ENCODE data around the gene HNF4A. TPM values are rescaled to one million over a fixed set of nuclear protein-coding genes. Genes with fewer than 3 reads are reported as not detected.

Gene HNF4A
- polyA plus RNA-seq, 3 donors from 2014 or later, result not detected

Other genes starting within 250 kb of the HNF4A start
- gene JPH2, start 168.5 kb upstream of the HNF4A start, polyA plus RNA-seq, result not detected
- gene OSER1, start 144.9 kb upstream of the HNF4A start, polyA plus RNA-seq, result 10 to 100 TPM; 37.9 to 61.4 (median 55.1) TPM
- not detected for gene GDAP1L1, start 108.4 kb upstream of the HNF4A start, polyA plus RNA-seq
- under 1 TPM; 0.15 to 0.89 (median 0.40) TPM for gene FITM2, start 44.5 kb upstream of the HNF4A start, polyA plus RNA-seq
- not detected for gene R3HDML, start 18.7 kb upstream of the HNF4A start, polyA plus RNA-seq
- gene TTPAL, start 120.2 kb downstream of the HNF4A start, polyA plus RNA-seq, result 10 to 100 TPM in 1 of 3 donors, 1 to 10 TPM in 2; 5.0 to 13.8 (median 5.6) TPM
- gene SERINC3, start 166.4 kb downstream of the HNF4A start, polyA plus RNA-seq, result 100 to 1,000 TPM; 180 to 266 (median 215) TPM
- 1 to 10 TPM; 1.6 to 2.6 (median 1.8) TPM for gene PKIG, start 226.9 kb downstream of the HNF4A start, polyA plus RNA-seq